Epithelial cell of proximal tubule (primary cell): ENCODE results near the gene PTPRT. TPM values are rescaled to one million over a fixed set of nuclear protein-coding genes. Genes with fewer than 3 reads are reported as not detected.

Experiments
- DNase-seq: peaks from one replicate; pipeline ENCODE4 v3.0.0-alpha.2; 2011; ENCODE audit warnings: low read depth
- H3K4me3 ChIP-seq: 2 replicates; pipeline ENCODE4 v1.5.1; 2011; ENCODE audit warnings: low read depth, mild to moderate bottlenecking, low read length
- CTCF ChIP-seq: conservative IDR thresholded peaks from 2 replicates; pipeline ENCODE4 v1.5.1; 2012; ENCODE audit warnings: low read depth, mild to moderate bottlenecking, low read length
- total RNA-seq: library from RNA; depleted of rRNA; stranded (reverse); fragments of >200 nt; gene quantifications from 2 replicates; pipeline ENCODE4 v1.2.3, GENCODE V29; 2015

Gene PTPRT
- total RNA-seq, 1 donor from 2014 or later = not detected

GRCh38 chr20:43159994-43160393 is 29.7 kb downstream of the PTPRT start:
- DNase-seq = no peak
- TF ChIP-seq CTCF = no peak
- H3K4me3 ChIP-seq = no peak overlapping the region

- no peak for TF ChIP-seq CTCF
- DNase-seq = no peak
- H3K4me3 ChIP-seq = no peak overlapping the region
Observed at GRCh38 chr20:43155366-43156100, 34.2 kb downstream of the PTPRT start.

- no peak for DNase-seq
- no peak for TF ChIP-seq CTCF
- H3K4me3 ChIP-seq = no peak overlapping the region
Observed at GRCh38 chr20:43151901-43152300, 37.8 kb downstream of the PTPRT start.

GRCh38 chr20:43151256-43151655 is 38.5 kb downstream of the PTPRT start:
- H3K4me3 ChIP-seq = no peak overlapping the region
- TF ChIP-seq CTCF = no peak
- no peak for DNase-seq

- no peak for TF ChIP-seq CTCF
Observed at GRCh38 chr20:43140726-43141125, 49.0 kb downstream of the PTPRT start.

GRCh38 chr20:43138061-43138770 is 51.5 kb downstream of the PTPRT start:
- no peak for DNase-seq
- no peak for TF ChIP-seq CTCF
- no peak overlapping the region for H3K4me3 ChIP-seq

More at GRCh38 chr20:43140726-43141125, 49.0 kb downstream of the PTPRT start:
- H3K4me3 ChIP-seq = no peak overlapping the region
- DNase-seq = no peak
